Measurements from ENCODE around the gene PPM1H. TPM values are rescaled to one million over a fixed set of nuclear protein-coding genes. Genes with fewer than 3 reads are reported as not detected.
"Not testable (repeated sequence)": the region's sequence is repeated elsewhere in the genome, so short reads cannot be mapped to it uniquely, and the experiment has no call there.

The PPM1H gene
- total RNA-seq, 1 experiment from 2014 or later = 37.1 TPM

- DNase-seq (ENCODE audit: low spot score) (no peak), ATAC-seq (no peak)
- H3K4me3 Mint-ChIP-seq = no peak overlapping the region
- CTCF ChIA-PET = interaction anchor here (0.6 to 2.4 kb wide), 7 partner anchors 11 to 569 kb away, joined by 3 to 25 read pairs (median 5); no protein-coding TSS in a partner anchor
- H3K4me1 Mint-ChIP-seq = peaks cover 19% of the 10 kb centered on the region
- H3K9me3 Mint-ChIP-seq = no peaks in the 10 kb centered on the region
- TF ChIP-seq ZNF121 (CRISPR knock-in tag; IDR thresholded peaks at IDR 0.05) (peak; percentile 82; the same call in 1 of the 2 replicates), PREB (CRISPR knock-in tag; IDR thresholded peaks at IDR 0.05; ENCODE audit: borderline replicate concordance) (no peak)
- POLR2A ChIA-PET = no interaction called here
- H3K36me3 Mint-ChIP-seq = no peaks in the 10 kb centered on the region
- H3K27me3 Mint-ChIP-seq (ENCODE audit: low read depth) = no peaks in the 10 kb centered on the region
- H3K27ac Mint-ChIP-seq = no peak overlapping the region
Observed at GRCh38 chr12:62814243-62814642, 120.7 kb downstream of the PPM1H start.

- no peak overlapping the region for H3K27ac Mint-ChIP-seq
- peaks cover 16% of the 10 kb centered on the region for H3K4me1 Mint-ChIP-seq
- H3K9me3 Mint-ChIP-seq = no peaks in the 10 kb centered on the region
- ChIA-PET POLR2A (no interaction called here), CTCF (interaction anchor here (0.6 to 2.4 kb wide), 18 partner anchors 10 to 377 kb away, joined by 3 to 25 read pairs (median 3); partner anchors contain the start of gene PPM1H)
- ATAC-seq = peak; percentile 86
- TF ChIP-seq CTCF (IDR thresholded peaks at IDR 0.05) (peak; percentile 41; the same call in 1 of the 2 replicates), OVOL2 (CRISPR knock-in tag; IDR thresholded peaks at IDR 0.05; ENCODE audit: borderline replicate concordance) (no peak), TCF7 (CRISPR knock-in tag; IDR thresholded peaks at IDR 0.05; ENCODE audit: low read depth) (no peak)
- no peak overlapping the region for H3K4me3 Mint-ChIP-seq
- peak; percentile 58 for DNase-seq (ENCODE audit: low spot score)
- no peaks in the 10 kb centered on the region for H3K36me3 Mint-ChIP-seq
- no peaks in the 10 kb centered on the region for H3K27me3 Mint-ChIP-seq (ENCODE audit: low read depth)
Observed at GRCh38 chr12:62813031-62813829, 121.7 kb downstream of the PPM1H start.

- DNase-seq (ENCODE audit: low spot score); H3K4me3 Mint-ChIP-seq; POLR2A ChIA-PET; H3K9me3 Mint-ChIP-seq; H3K27me3 Mint-ChIP-seq (ENCODE audit: low read depth); CTCF ChIA-PET; H3K36me3 Mint-ChIP-seq; H3K4me1 Mint-ChIP-seq; ATAC-seq; H3K27ac Mint-ChIP-seq: not testable (repeated sequence)
Observed at GRCh38 chr12:62811481-62811880, 123.5 kb downstream of the PPM1H start.

GRCh38 chr12:62808166-62808879, 126.6 kb downstream of the PPM1H start:
- no peak overlapping the region for H3K4me3 Mint-ChIP-seq
- peaks cover 6% of the 10 kb centered on the region for H3K4me1 Mint-ChIP-seq
- ChIA-PET POLR2A (no interaction called here), CTCF (interaction anchor here (2.3 kb wide), 1 partner anchor 260 kb away, joined by 12 read pairs; no protein-coding TSS in a partner anchor)
- DNase-seq (ENCODE audit: low spot score) = no peak
- H3K27ac Mint-ChIP-seq = no peak overlapping the region
- TF ChIP-seq RELA (CRISPR knock-in tag; IDR thresholded peaks at IDR 0.05; ENCODE audit: borderline replicate concordance) (no peak), MAX (CRISPR knock-in tag; IDR thresholded peaks at IDR 0.05) (no peak), ZBTB43 (CRISPR knock-in tag; IDR thresholded peaks at IDR 0.05) (no peak), PRDM15 (CRISPR knock-in tag; IDR thresholded peaks at IDR 0.05) (no peak)
- peaks cover 7% of the 10 kb centered on the region for H3K9me3 Mint-ChIP-seq
- H3K36me3 Mint-ChIP-seq = peaks cover 4% of the 10 kb centered on the region
- ATAC-seq = no peak
- H3K27me3 Mint-ChIP-seq (ENCODE audit: low read depth) = no peaks in the 10 kb centered on the region

Measured in WTC11 (cell line).